HepG2 (cell line): ENCODE measurements around the gene SAMD13. TPM values are rescaled to one million over a fixed set of nuclear protein-coding genes. Genes with fewer than 3 reads are reported as not detected.

Experiments
- ATAC-seq: fragments of 200-7000 bp; cut with Tn5 transposase; 3 replicates; pipeline ENCODE4 v1.9.1; 2020; ENCODE audit warnings: mild to moderate bottlenecking, moderate library complexity
- BruUV-seq: library from RNA; stranded (reverse); fragments of 400-500 nt; replicated peaks from 2 replicates; lab custom pipeline; 2021; lab: Mats Ljungman, UMichigan
- CTCF ChIA-PET: fragments of 300-600 bp; formaldehyde crosslinking; extraction: SDS; loops from one replicate; lab custom pipeline; 2021; ENCODE audit warnings: low total read pairs, inconsistent platforms, low intra/inter-chr PET ratio; lab: Yijun Ruan, JAX
- POLR2A ChIA-PET: fragments of 350-600 bp; sonication (Branson Sonifier 250); formaldehyde crosslinking; loops from one replicate; lab custom pipeline; 2020; ENCODE audit warnings: antibody characterized with exemption, inconsistent platforms; lab: Yijun Ruan, JAX
- DNase-seq: peaks from one replicate; pipeline ENCODE4 v3.0.0-alpha.2; 2015; ENCODE audit warnings: low spot score
- FAIRE-seq: peaks from 3 replicates; lab custom pipeline; 2011; peaks lifted over from hg19 to GRCh38; lab: Jason Lieb, UNC
- H2AFZ ChIP-seq: one replicate; pipeline ENCODE4 v1.6.1; 2011; ENCODE audit warnings: low read length, inconsistent platforms
- H3K27ac ChIP-seq: fragments of 300-600 bp; 3 replicates; pipeline ENCODE4 v1.8.0; 2011; ENCODE audit warnings: mixed run types, mild to moderate bottlenecking, mixed read lengths, low read length, inconsistent platforms; ENCODE audit not compliant: insufficient read depth; ENCODE audit errors: extremely low read length
- H3K27me3 ChIP-seq, 2 experiments: fragments of 200-600 bp in 1 of 2; 2 replicates in 1 of 2; 3 replicates in 1 of 2; pipeline versions ENCODE4 v1.6.0 to v1.8.0; 2011; ENCODE audit warnings: low read length in 2 of 2, mild to moderate bottlenecking in 2 of 2, moderate library complexity in 2 of 2, inconsistent platforms in 1 of 2; ENCODE audit not compliant: insufficient read depth in 2 of 2, control insufficient read depth in 1 of 2
- H3K36me3 ChIP-seq, 2 experiments: fragments of 200-600 bp in 1 of 2; replicated peaks in 1 of 2; 2 replicates in 1 of 2; 3 replicates in 1 of 2; pipeline versions ENCODE4 v1.5.1 to v1.8.0; 2011; ENCODE audit warnings: low read length in 2 of 2, inconsistent platforms in 1 of 2; ENCODE audit not compliant: insufficient read depth in 2 of 2, control insufficient read depth in 1 of 2
- H3K4me1 ChIP-seq: 2 replicates; pipeline ENCODE4 v1.5.1; 2012; ENCODE audit warnings: low read length, inconsistent platforms; ENCODE audit not compliant: insufficient read depth
- H3K4me2 ChIP-seq: 2 replicates; pipeline ENCODE4 v1.6.0; 2011; ENCODE audit warnings: low read depth, low read length, inconsistent platforms
- H3K4me3 ChIP-seq, 3 experiments: fragments of 200-600 bp in 1 of 3; sonication (generic), shearing (Covaris generic) in 1 of 3; replicated peaks in 1 of 3; 2 replicates each; pipeline ENCODE4 v1.5.1; 2011 to 2016; ENCODE audit warnings: low read length in 3 of 3, inconsistent platforms in 2 of 3, low read depth in 2 of 3, mild to moderate bottlenecking in 2 of 3, control low read depth in 1 of 3, mixed read lengths in 1 of 3; ENCODE audit not compliant: insufficient read depth in 1 of 3
- H3K79me2 ChIP-seq: one replicate; pipeline ENCODE4 v1.6.1; 2011; ENCODE audit warnings: low read length, inconsistent platforms; ENCODE audit not compliant: insufficient read depth
- H3K9ac ChIP-seq: 2 replicates; pipeline ENCODE4 v1.6.0; 2011; ENCODE audit warnings: mild to moderate bottlenecking, low read depth, low read length, inconsistent platforms; ENCODE audit not compliant: insufficient read depth
- H3K9me3 ChIP-seq: 2 replicates; pipeline ENCODE4 v1.5.1; 2012; ENCODE audit warnings: mild to moderate bottlenecking, low read length
- H4K20me1 ChIP-seq: 2 replicates; pipeline ENCODE4 v1.6.0; 2011; ENCODE audit warnings: inconsistent platforms, mild to moderate bottlenecking, low read length, moderate library complexity; ENCODE audit not compliant: insufficient read depth
- FLYWCH1 ChIP-seq: sonication (generic); formaldehyde crosslinking; IDR thresholded peaks from 2 replicates; pipeline ENCODE4 v1.8.1; 2023; ENCODE audit warnings: mild to moderate bottlenecking, missing genetic modification reagents
- GTF3A ChIP-seq: sonication (generic); formaldehyde crosslinking; conservative IDR thresholded peaks from 2 replicates; pipeline ENCODE4 v1.4.0; 2020; ENCODE audit warnings: mild to moderate bottlenecking, missing genetic modification reagents
- ZEB1 ChIP-seq: IDR thresholded peaks from 2 replicates; pipeline ENCODE4 v1.6.1; 2012; ENCODE audit warnings: mild to moderate bottlenecking, low read depth, inconsistent platforms; ENCODE audit not compliant: insufficient replicate concordance
- ZNF124 ChIP-seq: sonication (generic); formaldehyde crosslinking; IDR thresholded peaks from 2 replicates; pipeline ENCODE4 v1.4.0; 2020; ENCODE audit warnings: missing genetic modification reagents
- ZNF205 ChIP-seq: IDR thresholded peaks from 2 replicates; pipeline ENCODE4 v1.6.1; 2018; ENCODE audit warnings: missing biosample characterization, missing genetic modification reagents
- ZNF367 ChIP-seq: sonication (generic); formaldehyde crosslinking; IDR thresholded peaks from 2 replicates; pipeline ENCODE4 v1.4.0; 2020; ENCODE audit warnings: missing genetic modification reagents, borderline replicate concordance
- WGBS: methylation state at CpG from one replicate; pipeline ENCODE4 v1.1.6; 2017; ENCODE audit warnings: low lambda C conversion rate; 5-methylcytosine and 5-hydroxymethylcytosine counted together
- in situ Hi-C: cut with HindIII; loops from 2 replicates; pipeline ENCODE4 v1.10.0; 2017; ENCODE audit warnings: low pct_unique_long_range_greater_than_20kb; ENCODE audit not compliant: extremely low pct_ligation_motif_present
- intact Hi-C: fragments of 100-400 bp; cut with micrococcal nuclease; formaldehyde crosslinking; loops from one replicate; pipeline ENCODE4 v1.10.0; 2022; ENCODE audit not compliant: unreplicated experiment
- polyA plus RNA-seq, 8 experiments: library from polyadenylated mRNA; depleted of rRNA in 3 of 8; stranded (reverse) in 7 of 8; unstranded in 1 of 8; fragments of >200 nt; fragmentation: Illumina TruSeq in 4 of 8; extraction: Trizol in 4 of 8; gene quantifications; 2 replicates each; pipeline versions ENCODE4 v1.2.1 to v1.2.3, GENCODE V29; 2011 to 2016; ENCODE audit warnings: low read depth in 4 of 8, missing spikeins in 1 of 8, mixed read lengths in 1 of 8; ENCODE audit not compliant: insufficient read depth in 1 of 8
- total RNA-seq, 5 experiments: library from RNA; depleted of rRNA; stranded (reverse); fragments of >200 nt; fragmentation: Illumina TruSeq; extraction: Trizol; gene quantifications; 2 replicates each; pipeline ENCODE4 v1.2.3, GENCODE V29; 2016; ENCODE audit warnings: low read depth in 1 of 5
- TF ChIP-seq, protein P1 (sequence below): sonication (generic); formaldehyde crosslinking; IDR thresholded peaks from one replicate; pipeline ENCODE4 v1.5.1; 2020; ENCODE audit warnings: mild to moderate bottlenecking, missing genetic modification reagents; ENCODE audit errors: not compliant biosample characterization

Gene SAMD13
- total and polyA plus RNA-seq, 2 of the 13 experiments (the other 11 are each of a cell fraction or from before 2014, with no cell fraction given): 0.09 to 0.18 TPM

DNA sequence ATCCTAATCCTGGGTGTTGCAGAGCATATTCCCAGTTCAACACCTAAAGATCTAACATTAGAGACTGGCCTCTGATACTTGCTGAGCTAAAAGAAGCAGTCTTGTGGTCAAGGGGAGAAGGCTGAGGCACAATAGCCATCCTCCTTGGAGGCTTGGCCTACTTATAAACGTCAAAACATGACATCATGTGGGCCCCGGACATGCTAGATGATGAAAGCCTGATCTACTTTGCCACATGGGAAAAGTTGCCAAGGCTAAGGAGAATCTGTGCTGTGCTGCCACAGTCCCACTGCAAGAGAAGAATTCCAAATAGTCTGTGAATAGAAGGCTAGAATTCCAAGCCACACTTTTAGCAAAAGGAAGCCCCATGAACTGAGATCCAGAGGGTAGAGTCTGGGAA lies 43.9 kb upstream of the SAMD13 start (continued):
- TF ChIP-seq, protein P1, sequence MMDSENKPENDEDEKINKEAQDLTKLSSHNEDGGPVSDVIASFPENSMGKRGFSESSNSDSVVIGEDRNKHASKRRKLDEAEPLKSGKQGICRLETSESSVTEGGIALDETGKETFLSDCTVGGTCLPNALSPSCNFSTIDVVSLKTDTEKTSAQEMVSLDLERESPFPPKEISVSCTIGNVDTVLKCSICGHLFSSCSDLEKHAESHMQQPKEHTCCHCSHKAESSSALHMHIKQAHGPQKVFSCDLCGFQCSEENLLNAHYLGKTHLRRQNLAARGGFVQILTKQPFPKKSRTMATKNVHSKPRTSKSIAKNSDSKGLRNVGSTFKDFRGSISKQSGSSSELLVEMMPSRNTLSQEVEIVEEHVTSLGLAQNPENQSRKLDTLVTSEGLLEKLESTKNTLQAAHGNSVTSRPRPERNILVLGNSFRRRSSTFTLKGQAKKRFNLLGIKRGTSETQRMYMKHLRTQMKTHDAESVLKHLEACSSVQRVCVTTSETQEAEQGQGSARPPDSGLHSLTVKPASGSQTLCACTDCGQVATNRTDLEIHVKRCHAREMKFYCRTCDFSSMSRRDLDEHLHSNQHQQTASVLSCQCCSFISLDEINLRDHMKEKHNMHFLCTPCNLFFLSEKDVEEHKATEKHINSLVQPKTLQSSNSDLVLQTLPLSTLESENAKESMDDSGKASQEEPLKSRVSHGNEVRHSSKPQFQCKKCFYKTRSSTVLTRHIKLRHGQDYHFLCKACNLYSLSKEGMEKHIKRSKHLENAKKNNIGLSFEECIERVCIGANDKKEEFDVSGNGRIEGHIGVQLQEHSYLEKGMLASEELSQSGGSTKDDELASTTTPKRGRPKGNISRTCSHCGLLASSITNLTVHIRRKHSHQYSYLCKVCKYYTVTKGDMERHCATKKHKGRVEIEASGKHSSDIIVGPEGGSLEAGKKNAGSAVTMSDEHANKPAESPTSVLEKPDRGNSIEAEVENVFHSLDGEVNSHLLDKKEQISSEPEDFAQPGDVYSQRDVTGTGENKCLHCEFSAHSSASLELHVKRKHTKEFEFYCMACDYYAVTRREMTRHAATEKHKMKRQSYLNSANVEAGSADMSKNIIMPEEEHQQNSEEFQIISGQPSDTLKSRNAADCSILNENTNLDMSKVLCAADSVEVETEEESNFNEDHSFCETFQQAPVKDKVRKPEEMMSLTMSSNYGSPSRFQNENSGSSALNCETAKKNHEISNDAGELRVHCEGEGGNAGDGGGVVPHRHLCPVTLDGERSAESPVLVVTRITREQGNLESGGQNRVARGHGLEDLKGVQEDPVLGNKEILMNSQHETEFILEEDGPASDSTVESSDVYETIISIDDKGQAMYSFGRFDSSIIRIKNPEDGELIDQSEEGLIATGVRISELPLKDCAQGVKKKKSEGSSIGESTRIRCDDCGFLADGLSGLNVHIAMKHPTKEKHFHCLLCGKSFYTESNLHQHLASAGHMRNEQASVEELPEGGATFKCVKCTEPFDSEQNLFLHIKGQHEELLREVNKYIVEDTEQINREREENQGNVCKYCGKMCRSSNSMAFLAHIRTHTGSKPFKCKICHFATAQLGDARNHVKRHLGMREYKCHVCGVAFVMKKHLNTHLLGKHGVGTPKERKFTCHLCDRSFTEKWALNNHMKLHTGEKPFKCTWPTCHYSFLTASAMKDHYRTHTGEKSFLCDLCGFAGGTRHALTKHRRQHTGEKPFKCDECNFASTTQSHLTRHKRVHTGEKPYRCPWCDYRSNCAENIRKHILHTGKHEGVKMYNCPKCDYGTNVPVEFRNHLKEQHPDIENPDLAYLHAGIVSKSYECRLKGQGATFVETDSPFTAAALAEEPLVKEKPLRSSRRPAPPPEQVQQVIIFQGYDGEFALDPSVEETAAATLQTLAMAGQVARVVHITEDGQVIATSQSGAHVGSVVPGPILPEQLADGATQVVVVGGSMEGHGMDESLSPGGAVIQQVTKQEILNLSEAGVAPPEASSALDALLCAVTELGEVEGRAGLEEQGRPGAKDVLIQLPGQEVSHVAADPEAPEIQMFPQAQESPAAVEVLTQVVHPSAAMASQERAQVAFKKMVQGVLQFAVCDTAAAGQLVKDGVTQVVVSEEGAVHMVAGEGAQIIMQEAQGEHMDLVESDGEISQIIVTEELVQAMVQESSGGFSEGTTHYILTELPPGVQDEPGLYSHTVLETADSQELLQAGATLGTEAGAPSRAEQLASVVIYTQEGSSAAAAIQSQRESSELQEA: no peak
- no peak for TF ChIP-seq ZNF124 (CRISPR knock-in tag)

GRCh38 chr1:84259376-84259775 lies 42.1 kb upstream of the SAMD13 start:
- H3K4me1 ChIP-seq: peaks cover 15% of the 10 kb centered on the region
- no peak for TF ChIP-seq ZNF205 (CRISPR knock-in tag)
- no peak for TF ChIP-seq FLYWCH1 (CRISPR knock-in tag)
- TF ChIP-seq ZEB1: no peak
- TF ChIP-seq ZNF367 (CRISPR knock-in tag): no peak
- no peak for TF ChIP-seq GTF3A (CRISPR knock-in tag)
- TF ChIP-seq, all 625 proteins: peak for 0
- Histone ChIP-seq H3K9ac (no peak overlapping the region), H3K4me2 (no peak overlapping the region), H3K79me2 (no peaks in the 10 kb centered on the region), H3K36me3 (no peaks in the 10 kb centered on the region), H3K27ac (no peak overlapping the region), H3K4me3 (no peak overlapping the region), H4K20me1 (no peaks in the 10 kb centered on the region), H3K9me3 (no peaks in the 10 kb centered on the region), H3K27me3 (no peaks in the 10 kb centered on the region; a peak in 1 of 5 replicates), H2AFZ (no peak overlapping the region)
- POLR2A ChIA-PET: no interaction called here
- ATAC-seq (no peak), FAIRE-seq (no peak), DNase-seq (no peak)
- CTCF ChIA-PET: no interaction called here
- in situ Hi-C loops (no loop called here), intact Hi-C loops (no loop called here)
- WGBS: 71% methylated on average over 2 of the region's 2 CpGs
- no TSS peak for BruUV-seq
